Coronary artery (tissue), 2 donors: Measurements from ENCODE around the gene MAP1S.

Source experiments
- DNase-seq: peaks from one replicate; pipeline ENCODE4 v3.0.0-alpha.2; 2017; ENCODE audit warnings: low spot score
- H3K27ac ChIP-seq, 2 donors: fragments of 200-600 bp; sonication (generic); one replicate each; pipeline ENCODE4 v1.5.1; 2016 to 2019
- H3K4me3 ChIP-seq: fragments of 200-600 bp; sonication (generic); 2 replicates; pipeline ENCODE4 v1.5.1; 2016; ENCODE audit warnings: mild to moderate bottlenecking, moderate library complexity
- TF ChIP-seq, protein P1 (sequence below): fragments of 200-600 bp; sonication (generic); IDR thresholded peaks from one replicate; pipeline ENCODE4 v1.5.1; 2019; ENCODE audit warnings: antibody characterized with exemption

MAP1S gene

DNA sequence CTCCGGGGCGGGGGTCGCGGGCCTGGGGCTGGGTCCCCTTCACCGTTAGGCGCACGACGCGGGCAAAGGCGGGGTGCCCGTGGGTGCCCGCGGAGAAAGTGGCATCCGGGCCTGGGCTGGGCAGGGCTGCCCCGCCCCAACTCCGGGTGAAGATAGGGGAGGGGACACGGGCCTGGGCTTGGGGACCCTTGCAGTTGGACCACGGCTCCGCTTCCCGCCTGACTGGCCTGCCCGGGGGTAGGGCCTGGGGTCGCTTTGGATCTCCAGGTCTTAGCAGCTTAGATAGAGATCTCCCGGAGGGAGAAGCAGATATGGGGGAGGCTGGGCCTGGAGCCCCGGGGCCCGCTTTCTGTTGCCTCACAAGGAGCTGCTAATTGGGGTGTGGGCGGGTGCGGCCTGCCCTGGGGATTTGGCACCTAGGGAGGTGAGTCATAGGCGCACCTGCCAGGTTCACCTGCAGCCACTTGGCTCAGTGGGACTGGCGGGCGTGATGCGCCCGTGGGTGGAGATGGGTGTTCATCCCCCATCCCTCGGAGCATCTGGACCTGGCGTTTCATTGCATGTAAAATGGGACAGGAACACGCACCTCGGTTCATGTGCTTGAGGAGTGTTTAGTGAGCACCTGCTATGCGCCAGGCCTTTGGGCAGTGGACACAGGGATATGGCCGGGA lies 585 bp downstream of the MAP1S start:
- H3K27ac ChIP-seq = peak overlapping the region; percentile 59 to 88
- peak overlapping the region; percentile 92 for H3K4me3 ChIP-seq
- TF ChIP-seq, protein P1, sequence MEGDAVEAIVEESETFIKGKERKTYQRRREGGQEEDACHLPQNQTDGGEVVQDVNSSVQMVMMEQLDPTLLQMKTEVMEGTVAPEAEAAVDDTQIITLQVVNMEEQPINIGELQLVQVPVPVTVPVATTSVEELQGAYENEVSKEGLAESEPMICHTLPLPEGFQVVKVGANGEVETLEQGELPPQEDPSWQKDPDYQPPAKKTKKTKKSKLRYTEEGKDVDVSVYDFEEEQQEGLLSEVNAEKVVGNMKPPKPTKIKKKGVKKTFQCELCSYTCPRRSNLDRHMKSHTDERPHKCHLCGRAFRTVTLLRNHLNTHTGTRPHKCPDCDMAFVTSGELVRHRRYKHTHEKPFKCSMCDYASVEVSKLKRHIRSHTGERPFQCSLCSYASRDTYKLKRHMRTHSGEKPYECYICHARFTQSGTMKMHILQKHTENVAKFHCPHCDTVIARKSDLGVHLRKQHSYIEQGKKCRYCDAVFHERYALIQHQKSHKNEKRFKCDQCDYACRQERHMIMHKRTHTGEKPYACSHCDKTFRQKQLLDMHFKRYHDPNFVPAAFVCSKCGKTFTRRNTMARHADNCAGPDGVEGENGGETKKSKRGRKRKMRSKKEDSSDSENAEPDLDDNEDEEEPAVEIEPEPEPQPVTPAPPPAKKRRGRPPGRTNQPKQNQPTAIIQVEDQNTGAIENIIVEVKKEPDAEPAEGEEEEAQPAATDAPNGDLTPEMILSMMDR = no peak
- no peak for DNase-seq

DNA sequence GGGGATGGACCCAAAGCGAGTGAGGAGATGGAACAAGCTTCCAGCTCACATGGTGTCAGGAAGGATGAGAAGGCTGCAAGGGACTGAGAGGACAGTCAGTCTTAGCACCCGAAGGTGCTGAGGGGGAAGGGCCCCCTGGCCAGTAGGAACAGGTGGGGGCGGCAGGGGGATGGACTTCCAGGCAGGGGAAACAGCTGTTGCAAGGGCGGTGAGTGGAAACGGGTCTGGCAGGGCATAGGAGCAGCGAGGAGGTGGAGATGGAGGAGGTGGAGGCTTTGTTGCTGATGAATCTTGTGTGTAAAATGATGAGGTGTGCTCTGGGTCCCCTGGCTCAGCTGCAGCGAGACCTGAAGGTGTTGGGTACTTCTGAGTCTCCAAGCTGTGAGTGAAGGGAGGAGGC lies 1.2 kb downstream of the MAP1S start:
- TF ChIP-seq, protein P1 = no peak

DNA sequence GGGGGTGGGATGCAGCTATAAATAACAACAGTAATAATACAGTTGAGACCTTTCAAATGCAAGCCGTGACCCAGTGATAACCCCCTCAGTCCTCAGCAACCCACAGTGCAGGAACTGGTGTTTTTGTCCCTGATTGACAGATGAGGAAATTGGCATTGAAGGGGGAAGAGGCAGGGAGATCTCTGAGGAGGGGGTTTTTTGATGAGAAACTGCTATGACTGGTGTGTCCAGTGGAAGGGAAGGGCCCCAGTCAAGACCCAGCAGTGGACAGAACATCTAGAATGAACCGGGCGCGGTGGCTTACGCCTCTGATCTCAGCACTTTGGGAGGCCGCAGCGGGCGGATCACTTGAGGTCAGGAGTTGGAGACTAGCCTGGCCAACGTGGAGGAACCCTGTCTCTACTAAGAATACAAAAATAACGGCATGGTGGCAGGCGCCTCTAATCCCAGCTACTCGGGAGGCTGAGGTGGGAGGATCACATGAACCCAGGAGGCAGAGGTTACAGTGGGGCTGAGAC lies 1.9 kb downstream of the MAP1S start:
- Histone ChIP-seq H3K27ac (peak overlapping the region in 1 of 2 donors; percentile 88), H3K4me3 (peak overlapping the region; percentile 92)

More for the DNA sequence above, 1.2 kb downstream of the MAP1S start:
- H3K4me3 ChIP-seq = peak overlapping the region; percentile 92
- H3K27ac ChIP-seq = peak overlapping the region in 1 of 2 donors; percentile 88
- DNase-seq = no peak

DNA sequence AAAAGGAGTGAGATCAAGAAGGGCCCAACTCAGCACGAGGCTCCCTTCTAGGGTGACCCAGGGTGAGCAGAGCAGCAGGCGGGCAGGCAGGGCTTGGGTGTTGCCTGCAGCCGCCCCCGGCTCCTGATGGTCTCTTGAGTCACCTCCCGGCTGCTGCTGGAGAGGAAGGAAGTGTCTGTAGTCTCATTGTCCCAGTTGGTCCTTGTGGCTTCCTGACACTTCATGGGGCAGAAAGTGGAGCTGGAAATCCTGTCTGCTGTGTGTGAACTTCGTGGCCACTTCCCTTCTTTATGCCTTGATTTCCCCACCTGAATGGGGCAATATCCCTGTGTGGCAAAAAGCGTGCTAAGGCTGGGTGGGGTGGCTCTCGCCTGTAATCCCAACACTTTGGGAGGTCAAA lies 2.5 kb downstream of the MAP1S start:
- TF ChIP-seq, protein P1 = no peak
- DNase-seq = no peak
- Histone ChIP-seq H3K27ac (peak overlapping the region in 1 of 2 donors; percentile 88), H3K4me3 (peak overlapping the region; percentile 92)

More for the DNA sequence above, 1.9 kb downstream of the MAP1S start:
- no peak for DNase-seq
- TF ChIP-seq, protein P1 = no peak

DNA sequence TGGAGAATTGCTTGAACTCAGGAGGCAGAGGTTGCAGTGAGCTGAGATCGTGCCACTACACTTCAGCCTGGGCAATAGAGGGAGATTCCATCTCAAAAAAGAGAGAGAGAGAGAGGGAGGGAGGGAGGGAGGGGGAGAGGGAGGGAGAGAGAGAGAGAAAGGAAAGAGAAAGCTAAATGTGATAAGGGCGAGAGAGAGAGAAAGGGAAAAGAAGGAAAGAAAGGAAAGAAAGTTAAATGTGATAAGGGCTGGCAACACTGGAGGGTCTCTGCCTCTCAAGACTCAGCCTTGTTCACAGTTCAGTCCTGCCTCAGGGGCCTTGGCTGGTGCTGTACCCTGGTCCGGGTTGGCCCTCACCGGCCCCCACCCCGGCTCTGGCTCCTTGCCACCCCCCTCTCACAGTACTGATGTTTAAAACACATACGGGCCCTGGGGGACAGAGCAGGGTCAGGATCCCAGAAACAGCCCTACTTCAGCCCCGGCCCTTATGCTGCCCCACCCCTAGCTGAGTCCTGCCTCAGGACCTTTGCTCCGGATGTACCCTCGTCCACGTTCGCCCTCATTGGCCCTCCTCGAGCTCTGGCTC lies 3.5 kb downstream of the MAP1S start:
- no peak overlapping the region for H3K4me3 ChIP-seq
- TF ChIP-seq, protein P1 = no peak
- no peak for DNase-seq
- no peak overlapping the region for H3K27ac ChIP-seq

DNA sequence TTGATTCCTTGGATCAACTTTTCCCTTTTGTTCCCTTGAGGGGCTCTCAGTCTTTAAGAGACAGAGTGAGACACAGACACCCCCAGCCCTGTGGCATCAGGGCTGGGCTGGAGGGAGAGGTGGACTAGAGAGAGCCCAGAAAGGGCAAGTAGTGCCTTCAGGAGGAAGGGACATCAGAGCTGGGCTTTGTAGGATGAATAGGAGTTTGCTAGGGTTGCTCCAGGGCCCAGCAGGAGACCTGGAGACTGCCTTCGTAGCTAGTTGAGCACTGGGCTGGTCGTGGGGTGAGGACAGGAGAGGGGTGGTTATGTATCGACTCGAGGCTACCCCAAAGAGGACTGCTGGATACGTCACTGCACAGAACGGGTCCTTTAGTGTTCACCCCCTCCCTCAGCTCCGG lies 5.4 kb downstream of the MAP1S start:
- Histone ChIP-seq H3K4me3 (no peak overlapping the region), H3K27ac (no peak overlapping the region)
- no peak for DNase-seq
- TF ChIP-seq, protein P1 = no peak
